ENCODE data around the gene TCEAL3. TPM values are rescaled to one million over a fixed set of nuclear protein-coding genes. Genes with fewer than 3 reads are reported as not detected.

TCEAL3 gene
- total RNA-seq, 1 donor from 2014 or later = 1.6 TPM

Other genes with a start within 250 kb of the TCEAL3 start
- gene BEX3, start 231.4 kb upstream of the TCEAL3 start, total RNA-seq = 8.0 and 9.1 TPM in 2 replicates
- 0.07 and 0.20 TPM in 2 replicates for gene RAB40A, start 88.5 kb upstream of the TCEAL3 start, total RNA-seq
- gene TCEAL4, start 22.4 kb upstream of the TCEAL3 start, total RNA-seq = 3.3 and 3.7 TPM in 2 replicates
- 2.6 and 3.2 TPM in 2 replicates for gene TCEAL1, start 21.0 kb downstream of the TCEAL3 start, total RNA-seq
- 133 and 136 TPM in 2 replicates for gene MORF4L2, start 78.7 kb downstream of the TCEAL3 start, total RNA-seq
- not detected in 2 replicates for gene TMEM31, start 102.9 kb downstream of the TCEAL3 start, total RNA-seq
- not detected in 2 replicates for gene PLP1, start 168.9 kb downstream of the TCEAL3 start, total RNA-seq
- 0.48 and 0.98 TPM in 2 replicates for gene RAB9B, start 224.3 kb downstream of the TCEAL3 start, total RNA-seq

All from T-helper 2 cell treated with Interferon-gamma antibody and Interleukin-4, amounts not matched to agents 100 ng/mL and 5 ng/mL, for 36 hours (primary cell).